ENCODE data around the gene KRTAP10-8.
"Not testable (repeated sequence)": the region's sequence is repeated elsewhere in the genome, so short reads cannot be mapped to it uniquely, and the experiment has no call there.

The KRTAP10-8 gene

DNA sequence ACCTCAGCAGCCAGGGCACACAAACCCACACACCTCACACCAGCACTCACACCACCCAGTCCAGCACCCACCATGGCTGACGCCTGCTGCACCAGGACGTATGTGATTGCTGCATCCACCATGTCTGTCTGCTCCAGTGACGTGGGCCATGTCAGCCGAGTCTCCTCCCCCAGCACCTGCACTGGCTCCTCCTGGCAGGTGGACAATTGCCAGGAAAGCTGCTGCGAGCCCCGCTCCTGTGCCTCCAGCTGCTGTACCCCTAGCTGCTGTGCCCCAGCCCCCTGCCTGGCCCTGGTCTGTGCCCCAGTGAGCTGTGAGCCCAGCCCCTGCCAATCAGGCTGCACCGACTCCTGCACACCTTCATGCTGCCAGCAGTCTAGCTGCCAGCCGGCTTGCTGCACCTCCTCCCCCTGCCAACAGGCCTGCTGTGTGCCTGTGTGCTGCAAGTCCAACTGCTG lies at the start of gene KRTAP10-8:
KRTAP10-8 (plus strand) TSS at position 51 of the 458 bp plus-strand sequence; CDS start at position 73, 22 bp downstream.
- DNase-seq = no peak

GRCh38 chr21:44564099-44564498 lies 47.8 kb upstream of the KRTAP10-8 start:
- no peak for DNase-seq

DNA sequence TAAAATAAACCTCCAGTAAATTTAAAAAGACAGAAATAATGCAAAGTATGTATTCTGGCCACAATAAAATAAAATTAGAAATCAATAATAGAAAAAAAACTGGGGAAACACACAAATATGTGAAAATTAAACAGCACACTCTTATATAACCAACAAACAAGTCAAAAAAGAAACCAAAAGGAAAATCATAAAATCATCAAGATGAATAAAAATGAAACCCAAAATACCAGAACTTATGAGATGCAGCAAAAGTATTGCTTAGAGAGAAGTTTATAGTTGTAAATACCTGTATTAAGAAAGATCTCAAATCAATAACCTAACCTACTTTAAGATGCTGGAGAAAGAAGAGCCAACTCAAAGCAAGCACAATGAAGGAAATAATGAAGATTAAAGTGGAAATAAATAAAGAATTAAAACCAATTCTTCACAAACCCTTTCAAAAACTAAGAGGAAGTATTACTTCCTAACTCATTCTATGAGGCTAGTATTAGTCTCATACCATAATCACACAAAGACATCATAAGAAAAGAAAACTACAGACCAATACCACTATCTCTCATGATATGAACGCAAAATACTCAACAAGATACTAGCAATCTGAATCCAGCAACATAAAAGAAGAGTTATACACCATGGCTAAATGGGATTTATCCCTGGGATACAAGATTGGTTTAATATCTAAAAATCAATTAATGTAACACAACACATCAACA lies 46.8 kb upstream of the KRTAP10-8 start:
- DNase-seq = no peak

DNA sequence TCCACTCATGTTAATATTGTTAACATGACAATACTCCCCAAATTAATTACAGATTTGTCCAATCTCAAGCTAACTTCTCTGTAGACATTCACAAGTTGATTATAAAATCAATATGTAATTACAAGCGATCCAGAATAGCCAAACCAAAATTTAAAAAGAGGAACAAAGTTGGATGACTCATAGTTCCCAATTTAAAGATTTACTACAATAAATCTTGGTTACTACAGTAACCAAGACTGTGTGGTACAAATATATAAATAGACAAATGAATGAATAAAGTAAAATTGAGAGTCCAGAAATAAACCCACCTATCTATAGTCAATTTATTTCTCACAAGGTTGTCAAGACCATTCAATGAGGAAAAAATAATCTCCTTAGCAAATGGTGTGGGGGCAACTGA lies 45.5 kb upstream of the KRTAP10-8 start:
- no peak for DNase-seq

DNA sequence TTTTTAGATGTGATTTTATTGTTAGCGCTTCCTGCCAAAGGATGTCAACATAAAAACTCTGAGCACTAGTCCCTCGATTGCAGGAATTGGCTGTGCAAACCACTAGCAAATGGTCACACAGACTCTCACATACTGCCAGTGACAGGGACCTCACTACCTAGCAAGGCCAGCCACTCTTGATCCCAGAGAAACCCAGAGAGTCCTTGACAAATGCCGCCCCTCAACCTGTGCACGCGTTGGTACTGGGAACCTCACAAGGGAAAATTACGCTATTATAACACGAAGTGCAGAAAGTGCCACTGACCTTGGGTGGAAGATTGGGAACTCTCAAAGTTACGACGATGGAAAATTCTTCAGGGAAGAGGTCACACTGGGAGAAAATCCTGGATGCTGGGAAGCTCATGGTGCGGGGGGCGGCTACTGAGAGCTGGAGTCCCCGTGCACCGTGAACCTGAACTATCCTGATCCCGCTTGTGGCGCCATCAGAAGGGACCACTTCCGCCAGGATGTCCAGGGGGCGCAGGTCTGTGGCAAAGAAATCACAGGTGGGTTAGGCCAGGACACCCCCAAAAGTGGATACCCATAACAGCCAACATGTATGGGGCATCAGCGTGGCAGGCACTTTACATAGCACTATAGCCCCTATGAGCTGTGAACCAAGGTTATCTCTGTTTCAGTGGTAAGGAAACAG lies 44.3 kb upstream of the KRTAP10-8 start:
- DNase-seq = no peak

GRCh38 chr21:44568261-44568660 lies 43.6 kb upstream of the KRTAP10-8 start:
- DNase-seq = no peak

DNA sequence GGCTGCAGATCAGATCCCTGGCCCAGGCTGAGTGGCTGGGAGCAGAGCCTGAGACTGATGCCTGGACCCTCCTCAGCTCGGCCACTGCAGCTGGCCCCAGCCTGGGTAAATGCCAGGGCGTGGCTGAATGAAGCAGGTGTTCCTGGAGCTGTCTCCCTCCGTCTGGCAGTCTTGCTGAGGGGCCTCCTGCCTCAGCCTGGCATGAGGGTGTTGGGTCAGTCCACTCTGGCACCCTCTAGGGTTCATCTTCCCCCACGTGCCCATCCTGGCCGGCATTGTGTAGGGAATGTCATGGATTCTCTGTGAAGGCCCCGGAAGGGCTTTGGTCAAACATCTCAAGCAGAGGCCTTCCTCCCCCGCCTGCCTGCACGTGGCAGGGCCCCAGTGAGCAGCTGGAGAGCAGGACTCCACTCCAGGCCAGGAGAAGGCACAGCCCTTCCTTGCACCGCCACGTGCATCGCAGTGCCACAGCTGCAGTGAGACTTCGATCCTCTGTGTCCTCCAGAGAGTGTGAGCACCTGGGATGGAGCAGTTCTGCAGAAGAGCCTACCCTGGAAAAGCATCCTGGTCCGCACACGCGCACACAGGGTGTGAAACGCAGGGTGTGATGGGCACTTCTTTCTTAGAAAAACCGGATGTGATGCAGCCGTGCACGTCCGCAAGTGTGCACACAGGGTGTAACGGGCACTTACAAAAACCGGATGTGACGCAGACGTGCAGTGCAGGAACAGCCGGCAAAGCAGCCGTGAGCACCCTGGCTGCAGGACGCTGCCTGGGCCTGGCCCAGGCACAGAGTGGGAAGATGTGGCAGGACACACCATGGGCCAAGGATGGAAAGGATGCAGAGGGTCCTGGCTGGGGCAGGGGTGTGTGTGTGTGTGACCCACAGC lies 43.0 kb upstream of the KRTAP10-8 start:
- no peak for DNase-seq

- DNase-seq = no peak
Measured at GRCh38 chr21:44569861-44570517, 41.9 kb upstream of the KRTAP10-8 start.

- DNase-seq = no peak
Measured at GRCh38 chr21:44571296-44571695, 40.6 kb upstream of the KRTAP10-8 start.

DNA sequence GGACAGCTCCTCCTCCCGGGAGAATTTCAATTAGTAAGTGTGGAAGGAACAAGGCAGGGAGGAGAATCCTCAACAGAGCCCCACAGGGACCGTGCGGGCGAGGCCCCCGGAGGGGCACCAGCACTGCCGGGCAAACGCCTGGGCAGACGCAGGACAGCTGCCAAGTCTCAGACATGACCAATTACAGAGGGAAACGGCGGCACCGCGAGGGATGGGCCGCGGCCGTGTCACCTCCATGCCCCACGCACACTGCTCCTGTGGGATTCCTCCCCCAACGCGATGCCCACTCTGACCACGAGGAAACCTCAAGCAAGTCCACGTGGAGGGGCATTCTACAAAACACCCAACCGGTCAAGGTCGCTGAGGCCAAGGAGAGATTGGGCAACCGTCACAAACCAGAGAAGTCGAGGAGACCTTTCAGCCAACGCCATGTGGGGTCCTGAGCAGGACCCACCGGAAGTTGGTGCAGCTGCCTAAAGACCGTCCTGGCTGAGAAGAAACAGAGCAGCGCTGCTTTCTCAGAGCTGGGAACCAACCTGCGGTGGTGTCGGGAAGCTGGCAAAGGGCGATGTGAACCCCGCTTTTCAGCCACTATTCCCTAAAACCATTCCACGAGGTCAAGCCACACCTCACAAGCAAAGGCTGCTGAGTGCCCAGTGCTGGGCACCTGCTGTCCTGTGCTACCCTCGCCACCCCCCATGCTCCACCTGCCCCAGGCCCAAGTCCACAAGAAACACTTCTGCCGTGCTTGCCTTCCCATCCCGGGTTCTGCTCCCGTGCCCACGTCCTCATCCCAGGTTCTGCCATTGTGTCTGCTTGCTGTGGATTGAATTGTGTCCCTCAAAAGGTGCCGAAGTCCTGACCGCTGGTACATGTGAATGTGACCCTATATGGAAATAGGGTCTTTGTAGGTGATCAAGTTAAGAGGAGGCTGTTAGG lies 39.8 kb upstream of the KRTAP10-8 start:
- no peak for DNase-seq

DNA sequence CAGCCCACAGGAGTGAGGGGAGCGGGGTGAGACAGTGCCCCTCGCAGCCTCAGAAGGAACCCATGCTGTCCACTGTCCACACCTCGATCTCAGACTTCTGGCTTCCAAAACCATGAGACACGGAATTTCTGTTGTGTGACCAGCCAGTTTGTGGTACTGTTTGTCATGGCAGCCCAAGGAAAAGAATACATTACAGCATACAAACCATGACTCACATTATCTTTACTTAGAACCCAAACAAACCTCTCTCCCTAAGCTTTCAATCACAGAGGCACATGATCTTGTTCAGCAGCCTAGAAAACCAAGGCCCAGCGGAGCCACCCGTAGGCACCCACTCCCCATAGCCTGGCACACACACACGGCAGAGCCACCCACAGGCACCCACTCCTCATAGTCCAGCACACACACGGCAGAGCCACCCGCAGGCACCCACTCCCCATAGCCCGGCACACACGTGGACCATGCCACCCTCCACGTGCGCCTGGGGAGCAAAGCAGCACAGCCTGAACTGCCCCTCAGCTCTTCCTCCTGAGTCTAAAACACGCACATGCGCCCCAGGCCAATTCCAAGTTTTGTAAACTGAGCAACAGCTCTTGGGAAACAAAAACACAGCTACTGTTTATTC lies 38.8 kb upstream of the KRTAP10-8 start:
- no peak for DNase-seq

DNA sequence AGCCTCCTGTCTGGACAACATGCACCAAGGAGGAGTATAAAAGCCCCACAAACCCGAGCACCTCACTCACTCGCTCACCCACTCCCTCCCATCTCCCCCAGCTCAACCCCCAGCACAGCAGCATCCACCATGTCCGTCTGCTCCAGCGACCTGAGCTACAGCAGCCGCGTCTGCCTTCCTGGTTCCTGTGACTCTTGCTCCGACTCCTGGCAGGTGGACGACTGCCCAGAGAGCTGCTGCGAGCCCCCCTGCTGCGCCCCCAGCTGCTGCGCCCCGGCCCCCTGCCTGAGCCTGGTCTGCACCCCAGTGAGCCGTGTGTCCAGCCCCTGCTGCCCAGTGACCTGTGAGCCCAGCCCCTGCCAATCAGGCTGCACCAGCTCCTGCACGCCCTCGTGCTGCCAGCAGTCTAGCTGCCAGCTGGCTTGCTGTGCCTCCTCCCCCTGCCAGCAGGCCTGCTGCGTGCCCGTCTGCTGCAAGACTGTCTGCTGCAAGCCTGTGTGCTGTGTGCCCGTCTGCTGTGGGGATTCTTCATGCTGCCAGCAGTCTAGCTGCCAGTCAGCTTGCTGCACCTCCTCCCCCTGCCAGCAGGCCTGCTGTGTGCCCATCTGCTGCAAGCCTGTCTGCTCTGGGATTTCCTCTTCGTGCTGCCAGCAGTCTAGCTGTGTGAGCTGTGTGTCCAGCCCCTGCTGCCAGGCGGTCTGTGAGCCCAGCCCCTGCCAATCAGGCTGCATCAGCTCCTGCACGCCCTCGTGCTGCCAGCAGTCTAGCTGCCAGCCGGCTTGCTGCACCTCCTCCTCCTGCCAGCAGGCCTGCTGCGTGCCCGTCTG lies 38.0 kb upstream of the KRTAP10-8 start, which contains the start of gene KRTAP10-4:
KRTAP10-4 (plus strand) TSS at position 100 of the 827 bp plus-strand sequence; CDS start at position 130, 30 bp downstream.
- not testable (repeated sequence) for DNase-seq

DNA sequence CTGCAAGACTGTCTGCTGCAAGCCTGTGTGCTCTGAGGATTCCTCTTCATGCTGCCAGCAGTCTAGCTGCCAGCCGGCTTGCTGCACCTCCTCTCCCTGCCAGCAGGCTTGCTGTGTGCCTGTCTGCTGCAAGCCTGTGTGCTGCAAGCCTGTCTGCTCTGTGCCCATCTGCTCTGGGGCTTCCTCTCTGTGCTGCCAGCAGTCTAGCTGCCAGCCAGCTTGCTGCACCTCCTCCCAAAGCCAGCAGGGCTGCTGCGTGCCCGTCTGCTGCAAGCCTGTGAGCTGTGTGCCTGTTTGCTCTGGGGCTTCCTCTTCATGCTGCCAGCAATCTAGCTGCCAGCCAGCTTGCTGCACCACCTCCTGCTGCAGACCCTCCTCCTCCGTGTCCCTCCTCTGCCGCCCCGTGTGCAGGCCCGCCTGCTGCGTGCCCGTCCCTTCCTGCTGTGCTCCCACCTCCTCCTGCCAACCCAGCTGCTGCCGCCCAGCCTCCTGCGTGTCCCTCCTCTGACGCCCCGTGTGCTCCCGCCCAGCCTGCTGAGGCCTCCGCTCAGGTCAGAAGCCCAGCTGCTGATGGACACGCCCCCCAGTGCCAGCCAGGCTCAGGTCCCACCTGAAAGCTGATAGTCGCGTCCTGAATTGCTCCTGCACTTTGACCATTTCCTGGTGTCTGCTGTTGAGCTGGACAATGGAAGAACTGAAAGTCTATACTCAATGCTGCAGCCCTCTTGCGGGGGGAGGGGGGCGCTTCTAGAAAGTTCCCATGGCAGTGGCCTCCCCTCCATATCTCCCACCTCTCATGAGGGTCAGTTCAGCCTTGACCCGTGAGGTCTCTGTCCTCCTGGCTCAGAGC lies 37.2 kb upstream of the KRTAP10-8 start:
- DNase-seq = no peak

GRCh38 chr21:44575307-44576024 lies 36.4 kb upstream of the KRTAP10-8 start:
- no peak for DNase-seq

DNA sequence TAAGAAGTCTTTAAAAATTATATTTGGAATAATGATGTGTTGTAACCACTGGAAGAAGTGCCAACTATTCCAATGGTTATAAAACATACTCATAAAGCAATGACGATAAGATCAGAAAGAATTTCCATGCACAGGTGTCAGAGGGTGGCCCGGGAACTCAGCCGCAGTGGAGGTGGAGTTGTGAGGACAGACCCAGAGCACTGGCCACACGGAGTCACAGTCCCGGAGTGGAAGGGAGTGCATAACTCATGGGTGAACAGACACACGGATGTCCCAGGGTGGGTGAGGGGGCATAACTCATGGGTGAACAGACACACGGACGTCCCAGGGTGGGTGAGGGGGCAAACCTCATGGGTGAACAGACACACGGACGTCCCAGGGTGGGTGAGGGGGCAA lies 35.9 kb upstream of the KRTAP10-8 start:
- no peak for DNase-seq

- DNase-seq = no peak
Measured at GRCh38 chr21:44578371-44579055, 33.4 kb upstream of the KRTAP10-8 start.

DNA sequence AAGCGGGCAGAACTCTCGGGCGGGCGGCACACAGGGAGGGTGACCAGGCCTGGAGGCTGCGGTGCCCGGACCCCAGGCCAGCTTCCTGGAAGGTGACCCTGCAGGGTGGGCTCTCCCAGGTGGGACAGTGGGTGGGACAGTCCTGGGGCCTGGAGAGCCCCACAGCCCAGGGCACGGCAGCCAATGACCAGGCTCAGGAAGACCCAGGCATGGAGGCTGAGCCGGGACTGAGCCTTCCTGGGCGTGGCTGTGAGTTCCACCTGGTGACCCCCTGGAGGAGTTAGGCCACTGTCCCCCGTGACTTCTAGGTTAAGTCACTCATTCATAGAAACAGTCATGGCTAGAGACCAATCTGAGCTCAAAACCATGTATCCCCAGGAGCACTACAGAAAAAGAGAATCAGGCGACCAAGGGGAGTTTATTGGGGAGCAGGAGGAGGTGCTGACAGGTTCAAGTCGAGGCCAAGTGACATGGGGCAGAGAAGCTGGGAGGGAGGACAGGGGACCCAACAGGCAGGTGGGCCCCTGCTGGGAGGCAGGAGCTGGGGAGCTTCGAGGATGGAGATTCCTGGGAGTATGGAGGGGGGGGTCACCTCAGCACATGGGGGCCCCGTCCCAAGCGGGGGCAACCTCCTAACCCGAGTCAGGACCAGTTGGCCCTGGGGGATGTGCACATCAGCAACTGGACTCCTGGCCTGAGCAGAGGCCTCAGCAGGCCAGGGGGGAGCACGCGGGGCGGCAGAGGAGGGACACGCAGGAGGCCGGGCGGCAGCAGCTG lies 32.6 kb upstream of the KRTAP10-8 start:
- no peak for DNase-seq
